ENCODE data around the gene DBI. TPM values are rescaled to one million over a fixed set of nuclear protein-coding genes. Genes with fewer than 3 reads are reported as not detected.
A peak's percentile ranks its signal among the peaks of the same experiment; 100 is the strongest.

DBI gene
- polyA plus RNA-seq, 3 donors: 126 to 436 (median 398) TPM

DNA sequence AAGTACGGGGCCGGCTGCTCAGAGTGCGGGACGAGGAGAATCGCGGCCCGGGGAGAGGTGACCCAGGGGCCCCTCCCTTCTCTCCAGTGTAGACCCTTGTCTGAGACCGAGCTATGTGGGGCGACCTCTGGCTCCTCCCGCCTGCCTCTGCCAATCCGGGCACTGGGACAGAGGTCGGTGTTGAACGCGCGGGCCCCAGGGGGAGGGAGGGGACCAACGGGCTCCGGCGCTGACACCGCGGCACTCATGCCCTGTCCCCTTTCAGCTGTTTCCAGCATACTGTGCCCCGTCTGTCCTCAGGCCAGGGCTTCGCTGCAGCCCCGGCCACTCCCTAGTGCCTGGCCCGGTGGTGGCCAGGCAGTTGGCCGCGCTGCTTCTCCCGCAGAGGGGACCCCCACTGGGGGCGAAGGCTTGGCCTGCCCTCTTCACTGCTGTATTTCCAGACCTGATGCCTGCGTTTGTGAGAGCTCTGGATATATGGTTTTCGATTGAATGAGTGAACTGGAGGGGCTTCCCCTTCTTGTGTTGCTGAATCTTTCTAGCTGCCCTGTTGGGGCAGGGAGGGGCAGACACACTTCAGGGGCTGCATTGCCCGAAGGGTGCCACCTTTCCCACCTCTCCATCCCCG, 809 bp downstream of the DBI start:
- Mint-ChIP-seq H3K27me3 (ENCODE audit: low read depth in 3 of 3) (peaks cover 0 to 2% (median 0%) of the 10 kb centered on the region in 3 donors), H3K4me3 (peak overlapping the region; percentile 98 to 99), H3K36me3 (peaks cover 38 to 46% of the 10 kb centered on the region in 2 donors), H3K9me3 (peaks cover under 1 to 9% (median 4%) of the 10 kb centered on the region in 7 donors), H3K27ac (peak overlapping the region; percentile 97 to 99 (median 97)), H3K4me1 (peaks cover 42% of the 10 kb centered on the region)
- 2% methylated on average over 29 of the region's 32 CpGs for WGBS (ENCODE audit: insufficient coverage)
- TF ChIP-seq CTCF (IDR thresholded peaks at IDR 0.05): no peak
- H2AFZ ChIP-seq (ENCODE audit: insufficient read depth, low read depth, low read length, poor library complexity, severe bottlenecking): peak overlapping the region; percentile 95
- peak overlapping the region; percentile 60 to 96 (median 90) for H3K4me3 ChIP-seq (replicated peaks in 1 of 3; ENCODE audit: low read depth in 2 of 3, low read length in 3 of 3)
- peak overlapping the region; percentile 93 for H3K4me2 ChIP-seq (replicated peaks; ENCODE audit: extremely low read depth, low read length, poor library complexity, severe bottlenecking)
- H3K9ac ChIP-seq (ENCODE audit: insufficient read depth, low read length, poor library complexity, severe bottlenecking): peak overlapping the region; percentile 85
- H3K4me1 ChIP-seq (ENCODE audit: control insufficient read depth in 1 of 2, insufficient read depth in 2 of 2, low read length in 2 of 2): peaks cover 22 to 31% of the 10 kb centered on the region in 2 donors
- H3K9me3 ChIP-seq (replicated peaks in 1 of 2; ENCODE audit: control insufficient read depth in 1 of 2, insufficient read depth in 1 of 2, low read length in 2 of 2): peaks cover 2 to 3% of the 10 kb centered on the region in 2 donors
- no peaks in the 10 kb centered on the region for H3K27me3 ChIP-seq (ENCODE audit: control insufficient read depth in 2 of 2, insufficient read depth in 2 of 2, low read length in 2 of 2)
- peaks cover 39 to 45% of the 10 kb centered on the region in 2 donors for H3K36me3 ChIP-seq (replicated peaks in 1 of 2; ENCODE audit: control insufficient read depth in 1 of 2, insufficient read depth in 2 of 2, low read length in 2 of 2)
- peak in 1 of 3 donors; percentile 22 for DNase-seq
- intact Hi-C loops (cut with micrococcal nuclease): loop anchor here in 1 of 2 donors (10.0 kb wide), 1 partner anchor 393 kb away; no protein-coding TSS in a partner anchor
- peak overlapping the region; percentile 90 to 97 for H3K27ac ChIP-seq (ENCODE audit: low read depth in 1 of 2, low read length in 2 of 2)
- peaks cover 52% of the 10 kb centered on the region for H3K79me2 ChIP-seq (ENCODE audit: insufficient read depth, low read length)
- H4K20me1 ChIP-seq (ENCODE audit: insufficient read depth, low read length): peaks cover 30% of the 10 kb centered on the region

DNA sequence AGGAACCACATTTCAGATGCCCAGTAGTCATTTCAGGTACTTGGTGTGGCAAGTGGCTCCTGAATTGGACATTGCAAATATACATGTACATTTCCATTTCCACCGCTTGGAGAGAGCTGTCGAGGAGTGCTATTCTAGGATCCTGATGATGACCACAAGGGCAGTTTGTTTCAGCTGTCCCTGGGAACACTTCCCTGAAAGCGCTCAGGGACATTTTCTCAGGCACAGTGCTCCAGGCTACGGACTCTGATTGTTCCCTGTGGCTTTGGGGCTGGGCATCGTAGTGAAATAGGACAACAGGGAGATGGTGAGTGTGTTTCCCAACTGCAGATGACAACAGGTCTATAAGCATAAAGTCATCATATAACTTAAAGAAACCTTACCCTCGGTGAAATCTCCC, 3.1 kb downstream of the DBI start:
- no peak overlapping the region for H2AFZ ChIP-seq (ENCODE audit: insufficient read depth, low read depth, low read length, poor library complexity, severe bottlenecking)
- H3K4me2 ChIP-seq (replicated peaks; ENCODE audit: extremely low read depth, low read length, poor library complexity, severe bottlenecking): no peak overlapping the region
- H3K9me3 ChIP-seq (replicated peaks in 1 of 2; ENCODE audit: control insufficient read depth in 1 of 2, insufficient read depth in 1 of 2, low read length in 2 of 2): peaks cover 12 to 14% of the 10 kb centered on the region in 2 donors
- H3K27me3 Mint-ChIP-seq (ENCODE audit: low read depth in 3 of 3): peaks cover 0 to 2% (median 0%) of the 10 kb centered on the region in 3 donors
- peak overlapping the region in 2 of 7 donors; percentile 4 to 48 for H3K27ac Mint-ChIP-seq
- H3K27me3 ChIP-seq (ENCODE audit: control insufficient read depth in 2 of 2, insufficient read depth in 2 of 2, low read length in 2 of 2): no peaks in the 10 kb centered on the region
- H3K36me3 Mint-ChIP-seq: peaks cover 58 to 69% of the 10 kb centered on the region in 2 donors
- H3K36me3 ChIP-seq (replicated peaks in 1 of 2; ENCODE audit: control insufficient read depth in 1 of 2, insufficient read depth in 2 of 2, low read length in 2 of 2): peaks cover 50 to 59% of the 10 kb centered on the region in 2 donors
- intact Hi-C loops (cut with micrococcal nuclease): loop anchor here in 1 of 2 donors (10.0 kb wide), 1 partner anchor 395 kb away; no protein-coding TSS in a partner anchor
- no peak overlapping the region for H3K9ac ChIP-seq (ENCODE audit: insufficient read depth, low read length, poor library complexity, severe bottlenecking)
- DNase-seq: no peak
- peaks cover 44% of the 10 kb centered on the region for H3K79me2 ChIP-seq (ENCODE audit: insufficient read depth, low read length)
- peaks cover 30% of the 10 kb centered on the region for H4K20me1 ChIP-seq (ENCODE audit: insufficient read depth, low read length)
- H3K27ac ChIP-seq (ENCODE audit: low read depth in 1 of 2, low read length in 2 of 2): no peak overlapping the region
- peaks cover 10 to 28% (median 18%) of the 10 kb centered on the region in 7 donors for H3K9me3 Mint-ChIP-seq
- no peak for TF ChIP-seq CTCF (IDR thresholded peaks at IDR 0.05)
- peaks cover 22 to 30% of the 10 kb centered on the region in 2 donors for H3K4me1 ChIP-seq (ENCODE audit: control insufficient read depth in 1 of 2, insufficient read depth in 2 of 2, low read length in 2 of 2)
- no peak overlapping the region for H3K4me3 ChIP-seq (replicated peaks in 1 of 3; ENCODE audit: low read depth in 2 of 3, low read length in 3 of 3)
- peaks cover 34% of the 10 kb centered on the region for H3K4me1 Mint-ChIP-seq
- WGBS (ENCODE audit: insufficient coverage): 94% methylated on average over 2 of the region's 6 CpGs
- H3K4me3 Mint-ChIP-seq: no peak overlapping the region
